H1 (cell line): Measurements from ENCODE around the gene MAFG. TPM values are rescaled to one million over a fixed set of nuclear protein-coding genes. Genes with fewer than 3 reads are reported as not detected.
"Not testable (repeated sequence)": the region's sequence is repeated elsewhere in the genome, so short reads cannot be mapped to it uniquely, and the experiment has no call there.

Experiments
- CTCF ChIA-PET: fragments of 300-600 bp; sonication (Branson Sonifier 250); formaldehyde crosslinking; loops from one replicate; lab custom pipeline; 2021; ENCODE audit not compliant: partially characterized antibody; lab: Charles Lee
- POLR2A ChIA-PET: fragments of 300-600 bp; sonication (Branson Sonifier 250); formaldehyde crosslinking; loops from one replicate; lab custom pipeline; 2021; ENCODE audit warnings: inconsistent platforms; ENCODE audit not compliant: partially characterized antibody; lab: Charles Lee
- DNase-seq, 2 experiments: peaks; one replicate each; pipeline versions ENCODE4 v3.0.0 to v3.0.0-alpha.2; 2010 to 2022; ENCODE audit warnings: low spot score in 2 of 2, low read depth in 1 of 2, mixed read lengths in 1 of 2
- FAIRE-seq: peaks from 2 replicates; lab custom pipeline; 2011; peaks lifted over from hg19 to GRCh38; lab: Jason Lieb, UNC
- H2AFZ ChIP-seq: 2 replicates; pipeline ENCODE4 v1.8.1; 2012; ENCODE audit warnings: low read length, inconsistent platforms
- H2AK5ac ChIP-seq: 2 replicates; pipeline ENCODE4 v1.6.1; 2013; ENCODE audit warnings: low read depth, low read length
- H2BK120ac ChIP-seq: replicated peaks from 2 replicates; pipeline ENCODE3; 2013; ENCODE audit warnings: low read depth, low read length, inconsistent platforms
- H2BK12ac ChIP-seq: 2 replicates; pipeline ENCODE4 v1.6.1; 2013; ENCODE audit warnings: low read depth, low read length
- H2BK15ac ChIP-seq: 2 replicates; pipeline ENCODE4 v1.6.1; 2013; ENCODE audit warnings: low read length
- H2BK20ac ChIP-seq: 2 replicates; pipeline ENCODE4 v1.6.1; 2013; ENCODE audit warnings: low read length
- H2BK5ac ChIP-seq: 2 replicates; pipeline ENCODE4 v1.6.1; 2013; ENCODE audit warnings: low read depth, low read length
- H3K14ac ChIP-seq: 2 replicates; pipeline ENCODE4 v1.6.1; 2013; ENCODE audit warnings: inconsistent platforms; ENCODE audit not compliant: insufficient read length
- H3K18ac ChIP-seq: 2 replicates; pipeline ENCODE4 v1.6.1; 2013; ENCODE audit warnings: low read length; ENCODE audit errors: extremely low read depth
- H3K23ac ChIP-seq: 2 replicates; pipeline ENCODE4 v1.6.1; 2013; ENCODE audit warnings: inconsistent platforms; ENCODE audit not compliant: insufficient read length
- H3K23me2 ChIP-seq: 2 replicates; pipeline ENCODE4 v1.6.1; 2013; ENCODE audit warnings: low read depth, low read length
- H3K27ac ChIP-seq: 2 replicates; pipeline ENCODE4 v1.6.1; 2011; ENCODE audit warnings: low read depth, low read length, inconsistent platforms
- H3K27me3 ChIP-seq, 4 experiments: replicated peaks in 1 of 4; 1 replicate in 1 of 4; 2 replicates in 3 of 4; pipeline versions ENCODE4 v1.6.1 to v1.8.1; 2011 to 2013; ENCODE audit warnings: low read length in 3 of 4, mild to moderate bottlenecking in 3 of 4, inconsistent platforms in 2 of 4, mixed read lengths in 2 of 4, moderate library complexity in 1 of 4; ENCODE audit not compliant: control insufficient read depth in 3 of 4, insufficient read depth in 3 of 4; ENCODE audit errors: extremely low read depth in 1 of 4
- H3K36me3 ChIP-seq, 4 experiments: 2 replicates each; pipeline versions ENCODE4 v1.6.1 to v1.8.1; 2011 to 2013; ENCODE audit warnings: mild to moderate bottlenecking in 4 of 4, low read length in 3 of 4, moderate library complexity in 2 of 4, control low read depth in 1 of 4, inconsistent platforms in 1 of 4; ENCODE audit not compliant: insufficient read depth in 4 of 4, control insufficient read depth in 2 of 4
- H3K4ac ChIP-seq: replicated peaks from 2 replicates; pipeline ENCODE3; 2013; ENCODE audit warnings: low read length, low read depth, mixed read lengths, inconsistent platforms; ENCODE audit not compliant: insufficient read length
- H3K4me1 ChIP-seq, 4 experiments: replicated peaks in 1 of 4; 1 replicate in 1 of 4; 2 replicates in 3 of 4; pipeline versions ENCODE4 v1.6.1 to v1.8.1; 2011 to 2013; ENCODE audit warnings: low read length in 3 of 4, inconsistent platforms in 2 of 4, mixed read lengths in 1 of 4; ENCODE audit not compliant: insufficient read depth in 4 of 4, control insufficient read depth in 3 of 4
- H3K4me2 ChIP-seq, 2 experiments: 2 replicates each; pipeline versions ENCODE4 v1.6.1 to v1.8.1; 2011 to 2013; ENCODE audit warnings: low read depth in 2 of 2, low read length in 2 of 2, control low read depth in 1 of 2, inconsistent platforms in 1 of 2, mild to moderate bottlenecking in 1 of 2; ENCODE audit not compliant: insufficient read depth in 1 of 2
- H3K4me3 ChIP-seq, 4 experiments: fragments of 200-600, 300-600 bp in 1 of 4; sonication (generic), shearing (Covaris generic), sonication (Bioruptor Twin) in 1 of 4; 2 replicates each; pipeline versions ENCODE4 v1.5.1 to v1.8.1; 2011 to 2016; ENCODE audit warnings: low read length in 4 of 4, low read depth in 3 of 4, control low read depth in 2 of 4, inconsistent platforms in 2 of 4, mild to moderate bottlenecking in 2 of 4, mixed read lengths in 1 of 4, moderate library complexity in 1 of 4; ENCODE audit not compliant: insufficient read depth in 2 of 4; ENCODE audit errors: extremely low read depth in 1 of 4
- H3K56ac ChIP-seq: replicated peaks from 2 replicates; pipeline ENCODE3; 2013; ENCODE audit warnings: low read depth, mild to moderate bottlenecking, mixed read lengths, low read length, inconsistent platforms; ENCODE audit not compliant: insufficient read length
- H3K79me1 ChIP-seq: 2 replicates; pipeline ENCODE4 v1.6.1; 2013; ENCODE audit warnings: low read depth, low read length, control low read depth
- H3K79me2 ChIP-seq, 2 experiments: 2 replicates each; pipeline versions ENCODE4 v1.6.1 to v1.8.1; 2012 to 2013; ENCODE audit warnings: low read length in 2 of 2, mild to moderate bottlenecking in 2 of 2, inconsistent platforms in 1 of 2; ENCODE audit not compliant: insufficient read depth in 2 of 2, control insufficient read depth in 1 of 2
- H3K9ac ChIP-seq, 4 experiments: replicated peaks in 1 of 4; 1 replicate in 1 of 4; 2 replicates in 3 of 4; pipeline versions ENCODE4 v1.6.1 to v1.8.1; 2011 to 2013; ENCODE audit warnings: low read depth in 3 of 4, low read length in 3 of 4, control low read depth in 2 of 4, mild to moderate bottlenecking in 2 of 4, moderate library complexity in 2 of 4, inconsistent platforms in 1 of 4; ENCODE audit errors: extremely low read depth in 1 of 4
- H3K9me3 ChIP-seq, 2 experiments: 2 replicates each; pipeline versions ENCODE4 v1.6.1 to v1.8.1; 2012 to 2013; ENCODE audit warnings: mild to moderate bottlenecking in 2 of 2, moderate library complexity in 2 of 2, control low read depth in 1 of 2, inconsistent platforms in 1 of 2, low read depth in 1 of 2, low read length in 1 of 2, mixed read lengths in 1 of 2; ENCODE audit not compliant: insufficient read depth in 2 of 2
- H4K20me1 ChIP-seq, 2 experiments: replicated peaks in 1 of 2; 2 replicates each; pipeline versions ENCODE3 to v1.8.1; 2011 to 2013; ENCODE audit warnings: inconsistent platforms in 2 of 2, low read length in 2 of 2, mild to moderate bottlenecking in 1 of 2; ENCODE audit not compliant: insufficient read depth in 2 of 2, control insufficient read depth in 1 of 2
- H4K5ac ChIP-seq: 2 replicates; pipeline ENCODE4 v1.6.1; 2013; ENCODE audit warnings: low read length, low read depth, mixed read lengths, inconsistent platforms; ENCODE audit not compliant: insufficient read length
- H4K8ac ChIP-seq: 2 replicates; pipeline ENCODE4 v1.8.0; 2013; ENCODE audit warnings: mild to moderate bottlenecking, moderate library complexity, low read length, inconsistent platforms; ENCODE audit not compliant: insufficient read depth; ENCODE audit errors: extremely low read depth
- H4K91ac ChIP-seq: replicated peaks from 2 replicates; pipeline ENCODE3; 2013; ENCODE audit warnings: low read length, mixed read lengths, inconsistent platforms; ENCODE audit not compliant: insufficient read length
- RAD21 ChIP-seq, 2 experiments: IDR thresholded peaks in 1 of 2; conservative IDR thresholded peaks in 1 of 2; 2 replicates each; pipeline ENCODE4 v1.6.1; 2011; ENCODE audit warnings: low read depth in 2 of 2, low read length in 2 of 2, improper control_type of control experiment in 1 of 2, inconsistent platforms in 1 of 2, mild to moderate bottlenecking in 1 of 2, moderate library complexity in 1 of 2
- WGBS, 2 experiments: shearing (Covaris generic) in 1 of 2; methylation state at CpG; one replicate each; pipeline versions ENCODE4 v1.1.6 to v1.1.7; 2013 to 2015; ENCODE audit warnings: low lambda C conversion rate in 2 of 2, mixed read lengths in 2 of 2, inconsistent platforms in 1 of 2, low coverage in 1 of 2, missing lambda C conversion rate in 1 of 2; ENCODE audit not compliant: insufficient replicate concordance in 2 of 2, insufficient coverage in 1 of 2, insufficient read length in 1 of 2; ENCODE audit errors: extremely low coverage in 1 of 2, missing lambda C conversion rate in 1 of 2; 5-methylcytosine and 5-hydroxymethylcytosine counted together
- polyA plus RNA-seq, 7 experiments: library from polyadenylated mRNA; depleted of rRNA in 3 of 7; stranded (reverse) in 5 of 7; unstranded in 2 of 7; fragments of >200 nt in 5 of 7; fragments of 200-250 nt in 2 of 7; gene quantifications; 1 replicate in 5 of 7; 2 replicates in 1 of 7; 4 replicates in 1 of 7; pipeline versions ENCODE4 v1.2.1 to v1.2.3, GENCODE V29; 2011 to 2013; ENCODE audit warnings: missing spikeins in 2 of 7, mixed read lengths in 2 of 7
- total RNA-seq: library from RNA; stranded (reverse); fragmentation: NEBNext Ultra II Directional; extraction: Animal tissue kit (Norgen Biotek cat#: 25700); gene quantifications from 2 replicates; pipeline ENCODE4 v1.2.1, GENCODE V29; 2021

Gene MAFG
- total and polyA plus RNA-seq, 2 of the 8 experiments (the other 6 are each of a cell fraction or from before 2014, with no cell fraction given): 25.5 to 26.9 TPM

DNA sequence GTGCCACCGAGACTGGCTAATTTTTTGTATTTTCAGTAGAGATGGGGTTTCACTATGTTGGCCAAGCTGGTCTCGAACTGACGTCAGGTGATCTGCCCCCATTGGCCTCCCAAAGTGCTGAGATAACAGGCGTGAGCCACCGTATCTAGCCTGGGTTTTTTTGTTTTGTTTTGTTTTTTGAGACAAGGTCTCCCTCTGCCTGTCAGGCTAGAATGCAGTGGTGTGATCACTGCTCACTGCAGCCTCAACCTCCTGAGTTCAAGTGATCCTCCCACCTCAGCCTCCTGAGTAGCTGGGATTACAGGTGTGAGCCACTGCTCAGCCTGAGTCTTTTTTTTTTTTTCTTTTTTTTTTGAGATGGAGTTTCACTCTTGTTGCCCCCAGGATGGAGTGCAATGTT lies 25.9 kb upstream of the MAFG start:
- ChIA-PET CTCF (interaction anchor here (1.0 to 2.0 kb wide), 4 partner anchors 20 to 218 kb away, joined by 3 to 8 read pairs (median 4); no protein-coding TSS in a partner anchor), POLR2A (interaction anchor here (0.5 to 2.8 kb wide), 6 partner anchors 16 to 300 kb away, joined by 5 to 10 read pairs (median 6); partner anchors contain the start of genes ASPSCR1, MAFG and PYCR1)
- H2BK5ac ChIP-seq, H3K27ac ChIP-seq, H3K23ac ChIP-seq, H3K9me3 ChIP-seq, H3K4ac ChIP-seq, H2BK15ac ChIP-seq, H3K79me2 ChIP-seq, H2BK120ac ChIP-seq, H3K4me1 ChIP-seq, H3K18ac ChIP-seq, H4K91ac ChIP-seq, H3K9ac ChIP-seq, H2BK20ac ChIP-seq, H3K79me1 ChIP-seq, H3K23me2 ChIP-seq, FAIRE-seq, H2AK5ac ChIP-seq, H4K8ac ChIP-seq, H3K4me2 ChIP-seq, H3K56ac ChIP-seq, H4K20me1 ChIP-seq, H4K5ac ChIP-seq, H3K14ac ChIP-seq, H3K36me3 ChIP-seq, H2AFZ ChIP-seq, DNase-seq, H2BK12ac ChIP-seq, H3K4me3 ChIP-seq: not testable (repeated sequence)
- peak in 1 of 2 experiments; percentile 21; a peak in 1 of 4 replicates for TF ChIP-seq RAD21 (IDR thresholded peaks at IDR 0.05 in 1 of 2, conservative IDR thresholded peaks at IDR 0.05 in 1 of 2; ENCODE audit: low read depth in 2 of 2, low read length in 2 of 2)
- WGBS, 2 experiments: 73% methylated on average over 5 of the region's 5 CpGs; no CpG with 5 or more reads in 1 of the 2 experiments
- H3K27me3 ChIP-seq: peaks cover 8 to 30% (median 9%) of the 10 kb centered on the region in 4 experiments
